ENCODE data around the gene USO1. TPM values are rescaled to one million over a fixed set of nuclear protein-coding genes. Genes with fewer than 3 reads are reported as not detected.

The USO1 gene, protein sequence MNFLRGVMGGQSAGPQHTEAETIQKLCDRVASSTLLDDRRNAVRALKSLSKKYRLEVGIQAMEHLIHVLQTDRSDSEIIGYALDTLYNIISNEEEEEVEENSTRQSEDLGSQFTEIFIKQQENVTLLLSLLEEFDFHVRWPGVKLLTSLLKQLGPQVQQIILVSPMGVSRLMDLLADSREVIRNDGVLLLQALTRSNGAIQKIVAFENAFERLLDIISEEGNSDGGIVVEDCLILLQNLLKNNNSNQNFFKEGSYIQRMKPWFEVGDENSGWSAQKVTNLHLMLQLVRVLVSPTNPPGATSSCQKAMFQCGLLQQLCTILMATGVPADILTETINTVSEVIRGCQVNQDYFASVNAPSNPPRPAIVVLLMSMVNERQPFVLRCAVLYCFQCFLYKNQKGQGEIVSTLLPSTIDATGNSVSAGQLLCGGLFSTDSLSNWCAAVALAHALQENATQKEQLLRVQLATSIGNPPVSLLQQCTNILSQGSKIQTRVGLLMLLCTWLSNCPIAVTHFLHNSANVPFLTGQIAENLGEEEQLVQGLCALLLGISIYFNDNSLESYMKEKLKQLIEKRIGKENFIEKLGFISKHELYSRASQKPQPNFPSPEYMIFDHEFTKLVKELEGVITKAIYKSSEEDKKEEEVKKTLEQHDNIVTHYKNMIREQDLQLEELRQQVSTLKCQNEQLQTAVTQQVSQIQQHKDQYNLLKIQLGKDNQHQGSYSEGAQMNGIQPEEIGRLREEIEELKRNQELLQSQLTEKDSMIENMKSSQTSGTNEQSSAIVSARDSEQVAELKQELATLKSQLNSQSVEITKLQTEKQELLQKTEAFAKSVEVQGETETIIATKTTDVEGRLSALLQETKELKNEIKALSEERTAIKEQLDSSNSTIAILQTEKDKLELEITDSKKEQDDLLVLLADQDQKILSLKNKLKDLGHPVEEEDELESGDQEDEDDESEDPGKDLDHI
- total RNA-seq = 105 and 203 TPM in 2 replicates

DNA sequence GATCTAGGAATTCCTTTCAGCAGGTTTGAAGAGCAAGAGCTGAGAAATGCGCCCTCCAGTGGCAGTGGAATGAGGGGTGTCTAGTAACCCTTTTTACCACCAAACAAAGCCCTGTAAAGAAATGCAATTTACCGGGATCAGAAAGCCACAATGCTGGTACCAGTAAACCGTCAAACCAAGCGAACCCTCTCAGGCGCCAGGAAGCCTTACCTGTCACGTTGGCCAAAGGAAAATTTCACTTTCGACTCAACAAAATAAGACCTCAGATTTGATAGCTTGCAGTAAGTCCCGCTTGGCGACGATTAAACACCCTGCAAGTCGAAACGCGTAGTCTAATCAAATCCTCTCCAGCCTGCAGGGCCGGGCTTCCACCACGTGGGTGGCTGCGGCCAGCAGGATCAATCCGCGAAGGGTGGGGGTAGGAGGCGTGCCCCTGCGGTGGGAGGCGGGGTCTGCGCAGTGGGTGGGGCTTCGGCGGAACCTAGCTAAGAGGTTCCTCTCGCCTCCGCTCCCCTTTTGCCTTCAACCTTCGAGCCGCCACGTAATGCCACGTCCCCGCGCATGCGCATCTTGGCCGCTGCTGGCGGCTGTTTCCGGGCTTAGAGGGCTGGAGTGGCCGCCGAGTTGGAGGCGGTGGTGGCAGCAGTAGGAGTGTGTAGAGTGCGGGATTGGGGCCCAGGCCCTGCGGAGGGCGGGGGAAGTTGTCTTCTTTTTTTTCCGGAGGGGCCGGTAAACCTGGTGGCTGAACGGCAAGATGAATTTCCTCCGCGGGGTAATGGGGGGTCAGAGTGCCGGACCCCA is at the start of gene USO1:
Gene USO1 (plus strand): TSS at position 512 of the 801 bp plus-strand sequence. CDS start 243 bp downstream, at position 755.
- DNase-seq (ENCODE audit: low read depth) = peak; percentile 99
- TF ChIP-seq, protein P1, sequence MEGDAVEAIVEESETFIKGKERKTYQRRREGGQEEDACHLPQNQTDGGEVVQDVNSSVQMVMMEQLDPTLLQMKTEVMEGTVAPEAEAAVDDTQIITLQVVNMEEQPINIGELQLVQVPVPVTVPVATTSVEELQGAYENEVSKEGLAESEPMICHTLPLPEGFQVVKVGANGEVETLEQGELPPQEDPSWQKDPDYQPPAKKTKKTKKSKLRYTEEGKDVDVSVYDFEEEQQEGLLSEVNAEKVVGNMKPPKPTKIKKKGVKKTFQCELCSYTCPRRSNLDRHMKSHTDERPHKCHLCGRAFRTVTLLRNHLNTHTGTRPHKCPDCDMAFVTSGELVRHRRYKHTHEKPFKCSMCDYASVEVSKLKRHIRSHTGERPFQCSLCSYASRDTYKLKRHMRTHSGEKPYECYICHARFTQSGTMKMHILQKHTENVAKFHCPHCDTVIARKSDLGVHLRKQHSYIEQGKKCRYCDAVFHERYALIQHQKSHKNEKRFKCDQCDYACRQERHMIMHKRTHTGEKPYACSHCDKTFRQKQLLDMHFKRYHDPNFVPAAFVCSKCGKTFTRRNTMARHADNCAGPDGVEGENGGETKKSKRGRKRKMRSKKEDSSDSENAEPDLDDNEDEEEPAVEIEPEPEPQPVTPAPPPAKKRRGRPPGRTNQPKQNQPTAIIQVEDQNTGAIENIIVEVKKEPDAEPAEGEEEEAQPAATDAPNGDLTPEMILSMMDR (IDR thresholded peaks at IDR 0.05; ENCODE audit: insufficient read depth, low read depth, low read length) = peak; percentile 81
- H3K4me3 ChIP-seq (ENCODE audit: low read depth, low read length) = peak within 1 kb of the TSS; percentile 100

DNA sequence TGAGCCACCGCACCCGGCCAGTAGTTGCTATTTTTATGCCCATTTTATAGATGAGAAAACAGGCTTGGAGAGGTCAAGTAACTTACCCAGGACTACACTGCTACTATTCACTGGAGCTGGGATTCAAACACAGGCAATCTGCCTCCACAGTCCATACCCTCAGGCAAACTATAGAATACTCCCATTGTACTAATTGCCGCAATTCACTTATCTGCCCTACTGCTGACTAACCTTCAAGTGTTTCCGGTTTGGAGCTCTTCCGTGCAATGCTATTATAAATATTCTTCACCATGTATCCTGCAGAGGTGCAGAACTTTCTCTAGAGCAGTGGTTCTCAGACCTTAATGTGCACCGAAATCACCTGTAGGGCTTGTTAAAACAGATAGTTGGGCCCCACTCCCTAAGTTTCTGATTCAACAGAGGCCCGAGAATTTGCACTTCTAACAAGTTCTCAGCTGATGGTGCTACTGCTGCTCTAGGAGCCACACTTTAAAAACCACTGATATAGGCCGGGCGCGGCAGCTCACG is 49.3 kb upstream of the USO1 start:
- TF ChIP-seq, protein P1 (IDR thresholded peaks at IDR 0.05; ENCODE audit: insufficient read depth, low read depth, low read length) = no peak
- H3K4me3 ChIP-seq (ENCODE audit: low read depth, low read length) = no peak overlapping the region
- DNase-seq (ENCODE audit: low read depth) = no peak

DNA sequence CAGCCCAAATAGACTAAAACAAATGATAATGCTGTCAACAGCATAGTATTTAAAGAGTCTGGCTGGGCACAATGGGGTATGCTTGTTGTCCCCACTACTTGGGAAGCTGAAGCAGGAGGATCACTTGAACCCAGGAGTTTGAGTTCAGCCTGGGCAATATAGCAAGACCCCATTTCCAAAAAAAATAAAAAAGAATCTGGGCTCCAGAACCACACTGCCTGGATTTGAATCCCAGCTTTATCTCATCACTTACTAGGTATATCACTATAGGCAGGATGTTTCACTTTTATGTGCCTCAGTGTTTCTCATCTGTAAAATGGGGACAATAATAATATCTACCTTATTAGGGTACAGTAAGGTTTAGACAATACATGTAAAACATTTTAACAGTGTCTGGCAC is 45.9 kb upstream of the USO1 start:
- TF ChIP-seq, protein P1 (IDR thresholded peaks at IDR 0.05; ENCODE audit: insufficient read depth, low read depth, low read length) = no peak
- no peak overlapping the region for H3K4me3 ChIP-seq (ENCODE audit: low read depth, low read length)
- DNase-seq (ENCODE audit: low read depth) = no peak

DNA sequence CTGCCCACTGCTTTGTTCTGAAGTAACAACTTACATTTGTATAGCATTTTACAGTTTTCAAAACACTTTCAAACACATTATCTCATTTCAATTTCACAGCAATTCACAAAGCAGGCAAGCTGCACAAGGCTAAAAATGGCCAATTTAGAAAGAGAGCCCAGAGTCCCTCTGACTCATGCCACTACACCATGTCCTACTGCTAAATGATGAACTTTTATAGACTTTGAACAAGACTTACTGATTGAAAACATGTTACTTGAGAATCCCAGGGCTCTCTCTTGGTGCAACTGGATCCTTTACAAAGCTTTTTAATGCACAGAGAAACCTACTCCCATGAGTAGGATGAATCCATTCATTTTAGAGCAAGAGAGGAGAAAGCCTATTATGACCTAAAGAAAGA is 45.4 kb upstream of the USO1 start:
- no peak for DNase-seq (ENCODE audit: low read depth)
- no peak overlapping the region for H3K4me3 ChIP-seq (ENCODE audit: low read depth, low read length)
- TF ChIP-seq, protein P1 (IDR thresholded peaks at IDR 0.05; ENCODE audit: insufficient read depth, low read depth, low read length) = no peak

DNA sequence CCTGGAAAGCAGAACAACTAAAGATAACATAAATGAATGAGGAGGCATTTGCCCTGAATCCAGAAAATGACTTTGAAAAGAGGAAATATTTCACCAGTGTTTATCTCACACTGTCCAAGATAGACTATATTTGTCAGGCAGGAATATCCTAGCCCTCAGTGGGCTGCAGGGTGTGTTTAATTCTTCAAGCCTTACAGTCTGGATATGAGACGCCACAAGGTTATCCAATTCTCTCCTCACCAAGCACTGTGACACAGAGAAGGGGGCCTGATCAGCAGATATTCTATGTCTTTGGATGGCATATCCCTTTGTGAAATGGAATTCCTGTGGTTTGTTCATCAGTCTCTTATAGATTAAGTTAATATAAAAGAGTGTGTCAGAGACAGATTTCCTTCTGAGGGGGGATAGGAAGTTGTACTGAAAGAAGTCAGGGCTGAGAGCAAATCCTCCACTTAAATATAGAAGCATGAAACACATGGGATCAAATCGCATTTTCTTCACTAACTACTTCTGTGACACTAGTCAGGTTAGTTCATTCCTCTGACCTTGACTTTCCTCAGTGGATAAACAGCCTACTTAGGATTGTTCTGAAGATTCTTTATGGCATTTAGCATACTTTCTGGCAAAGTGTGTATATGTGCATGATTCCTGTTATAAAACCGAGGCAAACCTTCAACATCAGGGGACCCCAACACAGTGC is 44.4 kb upstream of the USO1 start:
- DNase-seq (ENCODE audit: low read depth) = no peak
- no peak overlapping the region for H3K4me3 ChIP-seq (ENCODE audit: low read depth, low read length)
- TF ChIP-seq, protein P1 (IDR thresholded peaks at IDR 0.05; ENCODE audit: insufficient read depth, low read depth, low read length) = no peak
